ENCODE measurements around the gene STARD5.

The STARD5 gene

GRCh38 chr15:81292523-81293001, 31.4 kb downstream of the STARD5 start:
- no peak for DNase-seq (ENCODE audit: low read depth)

- DNase-seq (ENCODE audit: low read depth) = no peak
These were observed 31.9 kb downstream of the STARD5 start for GRCh38 chr15:81291916-81292522.

- DNase-seq (ENCODE audit: low read depth) = no peak
These were observed 34.0 kb downstream of the STARD5 start for GRCh38 chr15:81289910-81290309.

- DNase-seq (ENCODE audit: low read depth) = no peak
These were observed 35.3 kb downstream of the STARD5 start for GRCh38 chr15:81288616-81289015.

- DNase-seq (ENCODE audit: low read depth) = no peak
These were observed 35.9 kb downstream of the STARD5 start for GRCh38 chr15:81288040-81288439.

- no peak for DNase-seq (ENCODE audit: low read depth)
These were observed 37.3 kb downstream of the STARD5 start for GRCh38 chr15:81286621-81287121.

- no peak for DNase-seq (ENCODE audit: low read depth)
These were observed 38.5 kb downstream of the STARD5 start for GRCh38 chr15:81285461-81285860.

GRCh38 chr15:81284256-81285031, 39.5 kb downstream of the STARD5 start:
- no peak for DNase-seq (ENCODE audit: low read depth)

- DNase-seq (ENCODE audit: low read depth) = no peak
These were observed 41.0 kb downstream of the STARD5 start for GRCh38 chr15:81282911-81283310.

- DNase-seq (ENCODE audit: low read depth) = no peak
These were observed 41.4 kb downstream of the STARD5 start for GRCh38 chr15:81282606-81282895.

- no peak for DNase-seq (ENCODE audit: low read depth)
These were observed 42.0 kb downstream of the STARD5 start for GRCh38 chr15:81281766-81282605.

- DNase-seq (ENCODE audit: low read depth) = no peak
These were observed 42.5 kb downstream of the STARD5 start for GRCh38 chr15:81281456-81281735.

GRCh38 chr15:81280696-81281455, 43.1 kb downstream of the STARD5 start:
- no peak for DNase-seq (ENCODE audit: low read depth)

GRCh38 chr15:81279621-81280485, 44.1 kb downstream of the STARD5 start:
- no peak for DNase-seq (ENCODE audit: low read depth)

GRCh38 chr15:81278306-81279029, 45.5 kb downstream of the STARD5 start:
- DNase-seq (ENCODE audit: low read depth) = no peak

GRCh38 chr15:81277851-81278250, 46.1 kb downstream of the STARD5 start:
- DNase-seq (ENCODE audit: low read depth) = no peak

GRCh38 chr15:81276967-81277366, 47.0 kb downstream of the STARD5 start:
- DNase-seq (ENCODE audit: low read depth) = no peak

GRCh38 chr15:81275711-81276392, 48.1 kb downstream of the STARD5 start:
- no peak for DNase-seq (ENCODE audit: low read depth)

GRCh38 chr15:81274931-81275707, 48.8 kb downstream of the STARD5 start:
- DNase-seq (ENCODE audit: low read depth) = peak; percentile 78

All from CMK (cell line).